ENCODE results near the gene ADAMTSL1.

GRCh38 chr9:18438300-18438925 lies 35.5 kb upstream of the ADAMTSL1 start:
- TF ChIP-seq CTCF (IDR thresholded peaks at IDR 0.05; ENCODE audit: insufficient read depth, low read length) (no peak), SPI1 (IDR thresholded peaks at IDR 0.05; ENCODE audit: borderline replicate concordance, low read depth) (no peak), POLR2AphosphoS5 (IDR thresholded peaks at IDR 0.05; ENCODE audit: low read depth) (no peak)

Measured in HL-60 (cell line).